CD8-positive, alpha-beta memory T cell (primary cell): ENCODE data around the gene FOXD2. TPM values are rescaled to one million over a fixed set of nuclear protein-coding genes. Genes with fewer than 3 reads are reported as not detected.

Source experiments
- polyA plus RNA-seq: library from polyadenylated mRNA; unstranded; fragments of 300-500 nt; fragmentation: Illumina TruSeq; gene quantifications from one replicate; pipeline ENCODE4 v1.2.3, GENCODE V29; 2021
- total RNA-seq, 2 experiments: library from RNA; stranded (reverse); gene quantifications; one replicate each; pipeline ENCODE4 v1.2.3, GENCODE V29; 2021

The FOXD2 gene
- total and polyA plus RNA-seq, 3 experiments from 2014 or later = 0.18 to 0.37 (median 0.22) TPM

Other genes with a start within 250 kb of the FOXD2 start
- not detected for gene PDZK1IP1, start 248.0 kb upstream of the FOXD2 start, total RNA-seq
- gene PDZK1IP1, start 248.0 kb upstream of the FOXD2 start, polyA plus RNA-seq = not detected
- not detected for gene TAL1, start 205.8 kb upstream of the FOXD2 start, total RNA-seq
- not detected for gene TAL1, start 205.8 kb upstream of the FOXD2 start, polyA plus RNA-seq
- 10 to 100 TPM; 18.4 to 19.1 TPM for gene STIL, start 123.9 kb upstream of the FOXD2 start, total RNA-seq
- gene STIL, start 123.9 kb upstream of the FOXD2 start, polyA plus RNA-seq = 0.15 TPM
- gene CMPK1, start 104.3 kb upstream of the FOXD2 start, total RNA-seq = 100 to 1,000 TPM; 128 to 131 TPM
- 187 TPM for gene CMPK1, start 104.3 kb upstream of the FOXD2 start, polyA plus RNA-seq
- gene FOXE3, start 21.8 kb upstream of the FOXD2 start, total RNA-seq = not detected
- gene FOXE3, start 21.8 kb upstream of the FOXD2 start, polyA plus RNA-seq = not detected